H1 (cell line): ENCODE measurements around the gene RILPL1. TPM values are rescaled to one million over a fixed set of nuclear protein-coding genes. Genes with fewer than 3 reads are reported as not detected.

Experiments used
- CTCF ChIA-PET: fragments of 300-600 bp; sonication (Branson Sonifier 250); formaldehyde crosslinking; loops from one replicate; lab custom pipeline; 2021; ENCODE audit not compliant: partially characterized antibody; lab: Charles Lee
- POLR2A ChIA-PET: fragments of 300-600 bp; sonication (Branson Sonifier 250); formaldehyde crosslinking; loops from one replicate; lab custom pipeline; 2021; ENCODE audit warnings: inconsistent platforms; ENCODE audit not compliant: partially characterized antibody; lab: Charles Lee
- DNase-seq, 2 experiments: peaks; one replicate each; pipeline versions ENCODE4 v3.0.0 to v3.0.0-alpha.2; 2010 to 2022; ENCODE audit warnings: low spot score in 2 of 2, low read depth in 1 of 2, mixed read lengths in 1 of 2
- FAIRE-seq: peaks from 2 replicates; lab custom pipeline; 2011; peaks lifted over from hg19 to GRCh38; lab: Jason Lieb, UNC
- H2AFZ ChIP-seq: 2 replicates; pipeline ENCODE4 v1.8.1; 2012; ENCODE audit warnings: low read length, inconsistent platforms
- H2AK5ac ChIP-seq: 2 replicates; pipeline ENCODE4 v1.6.1; 2013; ENCODE audit warnings: low read depth, low read length
- H2BK120ac ChIP-seq: replicated peaks from 2 replicates; pipeline ENCODE3; 2013; ENCODE audit warnings: low read depth, low read length, inconsistent platforms
- H2BK12ac ChIP-seq: 2 replicates; pipeline ENCODE4 v1.6.1; 2013; ENCODE audit warnings: low read depth, low read length
- H2BK15ac ChIP-seq: 2 replicates; pipeline ENCODE4 v1.6.1; 2013; ENCODE audit warnings: low read length
- H2BK20ac ChIP-seq: 2 replicates; pipeline ENCODE4 v1.6.1; 2013; ENCODE audit warnings: low read length
- H2BK5ac ChIP-seq: 2 replicates; pipeline ENCODE4 v1.6.1; 2013; ENCODE audit warnings: low read depth, low read length
- H3K14ac ChIP-seq: 2 replicates; pipeline ENCODE4 v1.6.1; 2013; ENCODE audit warnings: inconsistent platforms; ENCODE audit not compliant: insufficient read length
- H3K18ac ChIP-seq: 2 replicates; pipeline ENCODE4 v1.6.1; 2013; ENCODE audit warnings: low read length; ENCODE audit errors: extremely low read depth
- H3K23ac ChIP-seq: 2 replicates; pipeline ENCODE4 v1.6.1; 2013; ENCODE audit warnings: inconsistent platforms; ENCODE audit not compliant: insufficient read length
- H3K23me2 ChIP-seq: 2 replicates; pipeline ENCODE4 v1.6.1; 2013; ENCODE audit warnings: low read depth, low read length
- H3K27ac ChIP-seq: 2 replicates; pipeline ENCODE4 v1.6.1; 2011; ENCODE audit warnings: low read depth, low read length, inconsistent platforms
- H3K27me3 ChIP-seq, 4 experiments: replicated peaks in 1 of 4; 1 replicate in 1 of 4; 2 replicates in 3 of 4; pipeline versions ENCODE4 v1.6.1 to v1.8.1; 2011 to 2013; ENCODE audit warnings: low read length in 3 of 4, mild to moderate bottlenecking in 3 of 4, inconsistent platforms in 2 of 4, mixed read lengths in 2 of 4, moderate library complexity in 1 of 4; ENCODE audit not compliant: control insufficient read depth in 3 of 4, insufficient read depth in 3 of 4; ENCODE audit errors: extremely low read depth in 1 of 4
- H3K36me3 ChIP-seq, 4 experiments: 2 replicates each; pipeline versions ENCODE4 v1.6.1 to v1.8.1; 2011 to 2013; ENCODE audit warnings: mild to moderate bottlenecking in 4 of 4, low read length in 3 of 4, moderate library complexity in 2 of 4, control low read depth in 1 of 4, inconsistent platforms in 1 of 4; ENCODE audit not compliant: insufficient read depth in 4 of 4, control insufficient read depth in 2 of 4
- H3K4ac ChIP-seq: replicated peaks from 2 replicates; pipeline ENCODE3; 2013; ENCODE audit warnings: low read length, low read depth, mixed read lengths, inconsistent platforms; ENCODE audit not compliant: insufficient read length
- H3K4me1 ChIP-seq, 4 experiments: replicated peaks in 1 of 4; 1 replicate in 1 of 4; 2 replicates in 3 of 4; pipeline versions ENCODE4 v1.6.1 to v1.8.1; 2011 to 2013; ENCODE audit warnings: low read length in 3 of 4, inconsistent platforms in 2 of 4, mixed read lengths in 1 of 4; ENCODE audit not compliant: insufficient read depth in 4 of 4, control insufficient read depth in 3 of 4
- H3K4me2 ChIP-seq, 2 experiments: 2 replicates each; pipeline versions ENCODE4 v1.6.1 to v1.8.1; 2011 to 2013; ENCODE audit warnings: low read depth in 2 of 2, low read length in 2 of 2, control low read depth in 1 of 2, inconsistent platforms in 1 of 2, mild to moderate bottlenecking in 1 of 2; ENCODE audit not compliant: insufficient read depth in 1 of 2
- H3K4me3 ChIP-seq, 4 experiments: fragments of 200-600, 300-600 bp in 1 of 4; sonication (generic), shearing (Covaris generic), sonication (Bioruptor Twin) in 1 of 4; 2 replicates each; pipeline versions ENCODE4 v1.5.1 to v1.8.1; 2011 to 2016; ENCODE audit warnings: low read length in 4 of 4, low read depth in 3 of 4, control low read depth in 2 of 4, inconsistent platforms in 2 of 4, mild to moderate bottlenecking in 2 of 4, mixed read lengths in 1 of 4, moderate library complexity in 1 of 4; ENCODE audit not compliant: insufficient read depth in 2 of 4; ENCODE audit errors: extremely low read depth in 1 of 4
- H3K56ac ChIP-seq: replicated peaks from 2 replicates; pipeline ENCODE3; 2013; ENCODE audit warnings: low read depth, mild to moderate bottlenecking, mixed read lengths, low read length, inconsistent platforms; ENCODE audit not compliant: insufficient read length
- H3K79me1 ChIP-seq: 2 replicates; pipeline ENCODE4 v1.6.1; 2013; ENCODE audit warnings: low read depth, low read length, control low read depth
- H3K79me2 ChIP-seq, 2 experiments: 2 replicates each; pipeline versions ENCODE4 v1.6.1 to v1.8.1; 2012 to 2013; ENCODE audit warnings: low read length in 2 of 2, mild to moderate bottlenecking in 2 of 2, inconsistent platforms in 1 of 2; ENCODE audit not compliant: insufficient read depth in 2 of 2, control insufficient read depth in 1 of 2
- H3K9ac ChIP-seq, 4 experiments: replicated peaks in 1 of 4; 1 replicate in 1 of 4; 2 replicates in 3 of 4; pipeline versions ENCODE4 v1.6.1 to v1.8.1; 2011 to 2013; ENCODE audit warnings: low read depth in 3 of 4, low read length in 3 of 4, control low read depth in 2 of 4, mild to moderate bottlenecking in 2 of 4, moderate library complexity in 2 of 4, inconsistent platforms in 1 of 4; ENCODE audit errors: extremely low read depth in 1 of 4
- H3K9me3 ChIP-seq, 2 experiments: 2 replicates each; pipeline versions ENCODE4 v1.6.1 to v1.8.1; 2012 to 2013; ENCODE audit warnings: mild to moderate bottlenecking in 2 of 2, moderate library complexity in 2 of 2, control low read depth in 1 of 2, inconsistent platforms in 1 of 2, low read depth in 1 of 2, low read length in 1 of 2, mixed read lengths in 1 of 2; ENCODE audit not compliant: insufficient read depth in 2 of 2
- H4K20me1 ChIP-seq, 2 experiments: replicated peaks in 1 of 2; 2 replicates each; pipeline versions ENCODE3 to v1.8.1; 2011 to 2013; ENCODE audit warnings: inconsistent platforms in 2 of 2, low read length in 2 of 2, mild to moderate bottlenecking in 1 of 2; ENCODE audit not compliant: insufficient read depth in 2 of 2, control insufficient read depth in 1 of 2
- H4K5ac ChIP-seq: 2 replicates; pipeline ENCODE4 v1.6.1; 2013; ENCODE audit warnings: low read length, low read depth, mixed read lengths, inconsistent platforms; ENCODE audit not compliant: insufficient read length
- H4K8ac ChIP-seq: 2 replicates; pipeline ENCODE4 v1.8.0; 2013; ENCODE audit warnings: mild to moderate bottlenecking, moderate library complexity, low read length, inconsistent platforms; ENCODE audit not compliant: insufficient read depth; ENCODE audit errors: extremely low read depth
- H4K91ac ChIP-seq: replicated peaks from 2 replicates; pipeline ENCODE3; 2013; ENCODE audit warnings: low read length, mixed read lengths, inconsistent platforms; ENCODE audit not compliant: insufficient read length
- ATF3 ChIP-seq: IDR thresholded peaks from 2 replicates; pipeline ENCODE4 v1.6.1; 2011; ENCODE audit warnings: low read depth, mild to moderate bottlenecking, low read length; ENCODE audit not compliant: insufficient read depth
- CTBP2 ChIP-seq: IDR thresholded peaks from 2 replicates; pipeline ENCODE4 v1.7.0; 2011; ENCODE audit warnings: borderline replicate concordance, mild to moderate bottlenecking, moderate library complexity, mixed read lengths, low read length; ENCODE audit not compliant: insufficient read depth, insufficient read length
- GTF2F1 ChIP-seq: IDR thresholded peaks from 2 replicates; pipeline ENCODE4 v1.6.1; 2012; ENCODE audit warnings: low read depth, low read length, improper control_type of control experiment, borderline replicate concordance
- KDM4A ChIP-seq: IDR thresholded peaks from one replicate; pipeline ENCODE4 v1.7.1; 2012; ENCODE audit warnings: low read depth, mild to moderate bottlenecking, moderate library complexity, low read length, inconsistent platforms; ENCODE audit not compliant: severe bottlenecking
- MAFK ChIP-seq: IDR thresholded peaks from 2 replicates; pipeline ENCODE4 v1.6.1; 2012; ENCODE audit warnings: low read depth, mild to moderate bottlenecking, improper control_type of control experiment, low read length
- POU5F1 ChIP-seq: IDR thresholded peaks from 2 replicates; pipeline ENCODE4 v1.6.1; 2011; ENCODE audit warnings: low read depth, mild to moderate bottlenecking, low read length, moderate library complexity
- WGBS, 2 experiments: shearing (Covaris generic) in 1 of 2; methylation state at CpG; one replicate each; pipeline versions ENCODE4 v1.1.6 to v1.1.7; 2013 to 2015; ENCODE audit warnings: low lambda C conversion rate in 2 of 2, mixed read lengths in 2 of 2, inconsistent platforms in 1 of 2, low coverage in 1 of 2, missing lambda C conversion rate in 1 of 2; ENCODE audit not compliant: insufficient replicate concordance in 2 of 2, insufficient coverage in 1 of 2, insufficient read length in 1 of 2; ENCODE audit errors: extremely low coverage in 1 of 2, missing lambda C conversion rate in 1 of 2; 5-methylcytosine and 5-hydroxymethylcytosine counted together
- polyA plus RNA-seq, 7 experiments: library from polyadenylated mRNA; depleted of rRNA in 3 of 7; stranded (reverse) in 5 of 7; unstranded in 2 of 7; fragments of >200 nt in 5 of 7; fragments of 200-250 nt in 2 of 7; gene quantifications; 1 replicate in 5 of 7; 2 replicates in 1 of 7; 4 replicates in 1 of 7; pipeline versions ENCODE4 v1.2.1 to v1.2.3, GENCODE V29; 2011 to 2013; ENCODE audit warnings: missing spikeins in 2 of 7, mixed read lengths in 2 of 7
- total RNA-seq: library from RNA; stranded (reverse); fragmentation: NEBNext Ultra II Directional; extraction: Animal tissue kit (Norgen Biotek cat#: 25700); gene quantifications from 2 replicates; pipeline ENCODE4 v1.2.1, GENCODE V29; 2021

The RILPL1 gene
- total and polyA plus RNA-seq, 2 of the 8 experiments (the other 6 are each of a cell fraction or from before 2014, with no cell fraction given) = 6.7 to 9.4 TPM

DNA sequence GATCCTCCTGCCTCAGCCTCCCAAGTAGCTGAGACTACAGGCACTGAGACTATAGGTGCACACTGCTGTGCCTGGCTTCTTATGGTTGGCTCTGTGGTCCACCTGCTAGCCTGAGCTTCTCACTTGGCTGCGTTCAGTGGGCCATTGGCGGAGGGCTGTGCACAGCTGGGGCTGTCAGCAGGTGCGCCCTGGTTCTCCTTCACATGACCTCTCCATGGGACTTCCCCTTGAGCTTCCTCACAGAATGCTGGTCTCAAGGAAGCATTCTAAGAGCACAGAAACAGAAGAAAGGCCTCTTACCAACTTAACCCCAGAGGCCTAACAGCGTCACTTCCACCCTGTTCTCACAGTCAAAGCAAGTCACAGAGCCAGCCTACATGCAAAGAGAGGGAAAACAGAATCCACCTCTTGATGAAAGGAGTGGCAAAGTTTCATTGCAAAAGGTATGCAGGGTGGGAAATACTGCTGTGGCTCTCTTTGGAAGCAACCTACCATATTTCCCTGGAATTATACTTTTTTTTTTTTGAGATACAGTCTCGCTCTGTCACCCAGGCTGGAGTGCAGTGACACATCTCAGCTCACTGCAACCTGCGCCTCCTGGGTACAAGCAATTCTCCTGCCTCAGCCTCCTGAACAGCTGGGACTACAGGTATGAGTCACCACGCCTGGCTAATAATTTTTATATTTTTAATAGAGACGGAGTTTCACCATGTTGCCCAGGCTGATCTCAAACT, 106.3 kb downstream of the RILPL1 start:
- H3K4me1 ChIP-seq = no peaks in the 10 kb centered on the region
- no peak overlapping the region for H2BK5ac ChIP-seq
- H3K79me1 ChIP-seq = no peaks in the 10 kb centered on the region
- no peak overlapping the region for H2BK15ac ChIP-seq
- no peak overlapping the region for H3K4me3 ChIP-seq
- H4K5ac ChIP-seq = no peak overlapping the region
- CTCF ChIA-PET = interaction anchor here (0.9 to 1.3 kb wide), 2 partner anchors 10 kb away, joined by 3 read pairs; partner anchors contain the start of gene RILPL2
- POLR2A ChIA-PET = no interaction called here
- no peak overlapping the region for H2BK12ac ChIP-seq
- no peak overlapping the region for H2AK5ac ChIP-seq
- no peaks in the 10 kb centered on the region for H3K23me2 ChIP-seq
- peak overlapping the region; percentile 21; the same call in 1 of the 2 replicates for H4K8ac ChIP-seq
- H3K56ac ChIP-seq = no peak overlapping the region
- H3K23ac ChIP-seq = no peak overlapping the region
- DNase-seq = no peak
- H3K9me3 ChIP-seq = no peaks in the 10 kb centered on the region
- no peaks in the 10 kb centered on the region for H4K20me1 ChIP-seq
- 88% methylated on average over 8 of the region's 8 CpGs; no CpG with 5 or more reads in 1 of the 2 experiments for WGBS, 2 experiments
- no peak overlapping the region for H4K91ac ChIP-seq
- no peaks in the 10 kb centered on the region for H3K79me2 ChIP-seq
- no peak overlapping the region for H3K18ac ChIP-seq
- no peak overlapping the region for H3K14ac ChIP-seq
- H3K27me3 ChIP-seq = no peaks in the 10 kb centered on the region
- no peak overlapping the region for H3K9ac ChIP-seq
- H3K4me2 ChIP-seq = no peak overlapping the region
- no peaks in the 10 kb centered on the region for H3K36me3 ChIP-seq
- no peak overlapping the region for H2BK120ac ChIP-seq
- no peak overlapping the region for H3K4ac ChIP-seq
- TF ChIP-seq GTF2F1 = no peak
- TF ChIP-seq MAFK = no peak
- TF ChIP-seq ATF3 = no peak
- TF ChIP-seq POU5F1 = no peak
- no peak for TF ChIP-seq CTBP2
- no peak for TF ChIP-seq KDM4A
- TF ChIP-seq, all 59 proteins: peak for 0
- H3K27ac ChIP-seq = no peak overlapping the region
- FAIRE-seq = no peak
- no peak overlapping the region for H2BK20ac ChIP-seq
- no peak overlapping the region for H2AFZ ChIP-seq
